IMR-90 (cell line): ENCODE measurements around the gene NUDCD3. TPM values are rescaled to one million over a fixed set of nuclear protein-coding genes. Genes with fewer than 3 reads are reported as not detected.

Experiments used
- ATAC-seq: fragments of 200-7000 bp; cut with Tn5 transposase; 2 replicates; pipeline ENCODE4 v1.9.1; 2020; ENCODE audit warnings: low read depth, mild to moderate bottlenecking, moderate library complexity
- BruUV-seq: library from RNA; stranded (reverse); fragments of 400-500 nt; replicated peaks from 2 replicates; lab custom pipeline; 2021; lab: Mats Ljungman, UMichigan
- CTCF ChIA-PET: fragments of 300-600 bp; formaldehyde crosslinking; extraction: SDS; loops from one replicate; lab custom pipeline; 2021; ENCODE audit warnings: antibody characterized with exemption; lab: Yijun Ruan, JAX
- POLR2A ChIA-PET: fragments of 300-600 bp; sonication (Branson Sonifier 250); formaldehyde crosslinking; loops from one replicate; lab custom pipeline; 2022; ENCODE audit warnings: antibody characterized with exemption; ENCODE audit not compliant: unreplicated experiment; lab: Charles Lee
- DNase-seq: peaks from one replicate; pipeline ENCODE4 v3.0.0; 2013
- H2AFZ ChIP-seq: replicated peaks from 2 replicates; pipeline ENCODE3; 2013; ENCODE audit warnings: low read length, mild to moderate bottlenecking; ENCODE audit not compliant: poor library complexity
- H2AK5ac ChIP-seq: 2 replicates; pipeline ENCODE4 v1.6.1; 2013; ENCODE audit warnings: low read depth, low read length, inconsistent platforms
- H2AK9ac ChIP-seq: replicated peaks from 2 replicates; pipeline ENCODE3; 2013; ENCODE audit warnings: mild to moderate bottlenecking, low read depth, low read length, moderate library complexity; ENCODE audit not compliant: poor library complexity
- H2BK120ac ChIP-seq: 2 replicates; pipeline ENCODE4 v1.6.1; 2013; ENCODE audit warnings: low read depth, low read length, inconsistent platforms
- H2BK15ac ChIP-seq: 3 replicates; pipeline ENCODE4 v1.6.1; 2013; ENCODE audit warnings: low read depth, low read length, inconsistent platforms
- H2BK20ac ChIP-seq: 2 replicates; pipeline ENCODE4 v1.6.1; 2013; ENCODE audit warnings: low read depth, mild to moderate bottlenecking, inconsistent platforms, low read length, moderate library complexity
- H2BK5ac ChIP-seq: 2 replicates; pipeline ENCODE4 v1.6.1; 2013; ENCODE audit warnings: mild to moderate bottlenecking, low read depth, low read length, inconsistent platforms; ENCODE audit not compliant: poor library complexity, severe bottlenecking
- H3K14ac ChIP-seq: replicated peaks from 2 replicates; pipeline ENCODE4 v1.6.1; 2013; ENCODE audit warnings: low read depth, low read length, inconsistent platforms
- H3K18ac ChIP-seq: 2 replicates; pipeline ENCODE4 v1.6.1; 2013; ENCODE audit warnings: low read depth, low read length, control low read depth
- H3K23ac ChIP-seq: 2 replicates; pipeline ENCODE4 v1.6.1; 2013; ENCODE audit warnings: low read depth, low read length, inconsistent platforms
- H3K27ac ChIP-seq: 2 replicates; pipeline ENCODE4 v1.5.1; 2013; ENCODE audit warnings: mild to moderate bottlenecking, control low read depth, low read length; ENCODE audit not compliant: insufficient read depth
- H3K27me3 ChIP-seq: 2 replicates; pipeline ENCODE4 v1.6.1; 2013; ENCODE audit warnings: low read length; ENCODE audit not compliant: control insufficient read depth, insufficient read depth
- H3K36me3 ChIP-seq: 2 replicates; pipeline ENCODE4 v1.6.1; 2013; ENCODE audit warnings: low read length, mixed read lengths; ENCODE audit not compliant: control insufficient read depth, insufficient read depth
- H3K4ac ChIP-seq: 2 replicates; pipeline ENCODE4 v1.6.1; 2013; ENCODE audit warnings: low read depth, low read length, inconsistent platforms
- H3K4me1 ChIP-seq: 2 replicates; pipeline ENCODE4 v1.6.1; 2013; ENCODE audit warnings: low read length, mixed read lengths; ENCODE audit not compliant: control insufficient read depth, insufficient read depth
- H3K4me2 ChIP-seq: 2 replicates; pipeline ENCODE4 v1.6.1; 2013; ENCODE audit warnings: low read depth, mild to moderate bottlenecking, control low read depth, low read length, moderate library complexity
- H3K4me3 ChIP-seq: 2 replicates; pipeline ENCODE4 v1.5.1; 2013; ENCODE audit warnings: low read depth, mild to moderate bottlenecking, control low read depth, low read length, moderate library complexity; ENCODE audit not compliant: insufficient read depth
- H3K56ac ChIP-seq: 2 replicates; pipeline ENCODE4 v1.6.1; 2013; ENCODE audit warnings: low read length, inconsistent platforms; ENCODE audit not compliant: insufficient read depth; ENCODE audit errors: extremely low read depth
- H3K79me1 ChIP-seq, 2 experiments: 2 replicates each; pipeline ENCODE4 v1.6.1; 2013; ENCODE audit warnings: low read length in 2 of 2, inconsistent platforms in 1 of 2, low read depth in 1 of 2
- H3K9ac ChIP-seq: 2 replicates; pipeline ENCODE4 v1.6.1; 2013; ENCODE audit warnings: low read depth, low read length, control low read depth
- H3K9me1 ChIP-seq: 2 replicates; pipeline ENCODE4 v1.6.1; 2013; ENCODE audit warnings: low read length, inconsistent platforms; ENCODE audit not compliant: insufficient read depth
- H3K9me3 ChIP-seq: 2 replicates; pipeline ENCODE4 v1.6.1; 2013; ENCODE audit warnings: low read length; ENCODE audit not compliant: control insufficient read depth, insufficient read depth
- H4K20me1 ChIP-seq: 2 replicates; pipeline ENCODE4 v1.6.1; 2013; ENCODE audit warnings: low read length, inconsistent platforms; ENCODE audit not compliant: insufficient read depth
- H4K5ac ChIP-seq: 2 replicates; pipeline ENCODE4 v1.6.1; 2013; ENCODE audit warnings: mild to moderate bottlenecking, low read depth, low read length, control low read depth
- H4K8ac ChIP-seq, 2 experiments: 2 replicates each; pipeline ENCODE4 v1.6.1; 2013; ENCODE audit warnings: low read depth in 2 of 2, low read length in 2 of 2, control low read depth in 1 of 2, inconsistent platforms in 1 of 2
- H4K91ac ChIP-seq: 2 replicates; pipeline ENCODE4 v1.6.1; 2013; ENCODE audit warnings: low read depth, low read length, inconsistent platforms; ENCODE audit not compliant: insufficient read depth
- CEBPB ChIP-seq: IDR thresholded peaks from 2 replicates; pipeline ENCODE4 v1.6.1; 2012; ENCODE audit warnings: low read depth, low read length, improper control_type of control experiment
- CHD1 ChIP-seq: IDR thresholded peaks from 2 replicates; pipeline ENCODE4 v1.6.1; 2012; ENCODE audit warnings: low read depth, low read length, improper control_type of control experiment
- ELK1 ChIP-seq: fragments of 150-350 bp; IDR thresholded peaks from 2 replicates; pipeline ENCODE4 v1.6.1; 2016; ENCODE audit warnings: low read depth, mild to moderate bottlenecking, low read length, moderate library complexity, borderline replicate concordance
- MAFK ChIP-seq: IDR thresholded peaks from 2 replicates; pipeline ENCODE4 v1.6.1; 2012; ENCODE audit warnings: low read depth, low read length, improper control_type of control experiment
- MAZ ChIP-seq: IDR thresholded peaks from 2 replicates; pipeline ENCODE4 v1.6.1; 2012; ENCODE audit warnings: low read depth, mild to moderate bottlenecking, low read length, improper control_type of control experiment, moderate library complexity, borderline replicate concordance
- NFE2L2 ChIP-seq: fragments of 150-350 bp; IDR thresholded peaks from 2 replicates; pipeline ENCODE4 v1.6.1; 2016; ENCODE audit warnings: low read depth, mild to moderate bottlenecking, low read length
- RAD21 ChIP-seq: IDR thresholded peaks from 2 replicates; pipeline ENCODE4 v1.6.1; 2012; ENCODE audit warnings: low read length, improper control_type of control experiment
- RFX5 ChIP-seq: IDR thresholded peaks from 2 replicates; pipeline ENCODE4 v1.8.0; 2012; ENCODE audit warnings: low read depth, mild to moderate bottlenecking, low read length, moderate library complexity
- WGBS, 2 experiments: methylation state at CpG; one replicate each; pipeline versions ENCODE4 v1.1.5 to v1.1.7; 2013; ENCODE audit warnings: missing lambda C conversion rate in 2 of 2; ENCODE audit not compliant: insufficient read length in 1 of 2; ENCODE audit errors: extremely low coverage in 2 of 2; 5-methylcytosine and 5-hydroxymethylcytosine counted together
- dilution Hi-C: fragments of 300-500 bp; cut with HindIII; formaldehyde crosslinking; loops from one replicate; pipeline ENCODE4 v1.14.3; 2018; ENCODE audit warnings: low sequenced_read_pairs; ENCODE audit not compliant: unreplicated experiment
- in situ Hi-C: fragments of 300-500 bp; cut with MboI; formaldehyde crosslinking; loops from 3 replicates; pipeline ENCODE4 v1.14.3; 2019; ENCODE audit warnings: low sequenced_read_pairs, inconsistent platforms, mixed read lengths
- intact Hi-C: fragments of 100-400 bp; cut with micrococcal nuclease; formaldehyde crosslinking; loops from 2 replicates; pipeline ENCODE4 v1.10.0; 2022
- polyA plus RNA-seq, 3 experiments: library from polyadenylated mRNA; depleted of rRNA; stranded (reverse); fragments of >200 nt; gene quantifications; 2 replicates each; pipeline ENCODE4 v1.2.3, GENCODE V29; 2012; ENCODE audit warnings: low replicate concordance in 1 of 3
- total RNA-seq: library from RNA; depleted of rRNA; stranded (reverse); fragments of >200 nt; gene quantifications from 2 replicates; pipeline ENCODE4 v1.2.3, GENCODE V29; 2012

The NUDCD3 gene
- total and polyA plus RNA-seq, 2 of the 4 experiments (the other 2 are of a cell fraction), result 49.5 to 76.0 TPM

- no peaks in the 10 kb centered on the region for H3K9me3 ChIP-seq
- no peak overlapping the region for H3K18ac ChIP-seq
- no peak overlapping the region for H2BK120ac ChIP-seq
- no peak overlapping the region for H3K4ac ChIP-seq
- H3K4me1 ChIP-seq, result peaks cover 22% of the 10 kb centered on the region
- H3K4me2 ChIP-seq, result no peak overlapping the region
- H4K8ac ChIP-seq, result no peak overlapping the region
- H3K9me1 ChIP-seq, result peaks cover 24% of the 10 kb centered on the region
- H3K27me3 ChIP-seq, result no peaks in the 10 kb centered on the region
- in situ Hi-C loops, result no loop called here
- H3K4me3 ChIP-seq, result no peak overlapping the region
- dilution Hi-C loops, result no loop called here
- H2AFZ ChIP-seq, result no peak overlapping the region
- no peaks in the 10 kb centered on the region for H3K36me3 ChIP-seq
- ChIA-PET POLR2A (no interaction called here), CTCF (interaction anchor here (0.7 kb wide), 1 partner anchor 9 kb away, joined by 3 read pairs; no protein-coding TSS in a partner anchor)
- H2BK15ac ChIP-seq, result no peak overlapping the region
- no peak overlapping the region for H3K27ac ChIP-seq
- no peak overlapping the region for H3K23ac ChIP-seq
- H3K56ac ChIP-seq, result no peak overlapping the region
- no peaks in the 10 kb centered on the region for H3K79me1 ChIP-seq
- no peak overlapping the region for H4K5ac ChIP-seq
- BruUV-seq, result no TSS peak
- no peak for ATAC-seq
- intact Hi-C loops, result no loop called here
- H4K20me1 ChIP-seq, result no peaks in the 10 kb centered on the region
- 81% methylated on average over 11 of the region's 17 CpGs; no CpG with 5 or more reads in 1 of the 2 experiments for WGBS, 2 experiments
- H3K14ac ChIP-seq, result no peak overlapping the region
- H2BK5ac ChIP-seq, result no peak overlapping the region
- no peak overlapping the region for H3K9ac ChIP-seq
- H2AK9ac ChIP-seq, result no peak overlapping the region
- H2AK5ac ChIP-seq, result no peak overlapping the region
- no peak overlapping the region for H2BK20ac ChIP-seq
- no peak for TF ChIP-seq MAZ
- TF ChIP-seq ELK1, result no peak
- no peak for TF ChIP-seq CEBPB
- TF ChIP-seq NFE2L2, result no peak
- TF ChIP-seq CHD1, result no peak
- no peak for TF ChIP-seq RAD21
- TF ChIP-seq RFX5, result no peak
- TF ChIP-seq MAFK, result no peak
- no peak for DNase-seq
- no peak overlapping the region for H4K91ac ChIP-seq
Measured at GRCh38 chr7:44538093-44538797, 47.8 kb upstream of the NUDCD3 start.
